BJ (cell line): ENCODE results near the gene EIF4E3. TPM values are rescaled to one million over a fixed set of nuclear protein-coding genes. Genes with fewer than 3 reads are reported as not detected.

ENCODE experiments used
- CTCF ChIA-PET: fragments of 350-600 bp; formaldehyde crosslinking; extraction: SDS; loops from one replicate; lab custom pipeline; 2021; ENCODE audit warnings: antibody characterized with exemption, inconsistent platforms; lab: Yijun Ruan, JAX
- POLR2A ChIA-PET: fragments of 300-600 bp; sonication (Branson Sonifier 250); formaldehyde crosslinking; extraction: SDS; loops from one replicate; lab custom pipeline; 2021; ENCODE audit warnings: antibody characterized with exemption; lab: Charles Lee
- DNase-seq: peaks from one replicate; pipeline ENCODE4 v3.0.0-alpha.2; 2011; ENCODE audit warnings: low read depth
- H3K27me3 ChIP-seq: 2 replicates; pipeline ENCODE4 v1.6.0; 2011; ENCODE audit warnings: low read length; ENCODE audit not compliant: control insufficient read depth, insufficient read depth
- H3K36me3 ChIP-seq: 2 replicates; pipeline ENCODE4 v1.5.1; 2011; ENCODE audit warnings: low read length; ENCODE audit not compliant: control insufficient read depth, insufficient read depth
- H3K4me3 ChIP-seq: 2 replicates; pipeline ENCODE4 v1.5.1; 2011; ENCODE audit warnings: low read depth, mild to moderate bottlenecking, control low read depth, low read length
- polyA minus RNA-seq: library from RNA; depleted of rRNA, polyadenylated mRNA; stranded (reverse); fragments of >200 nt; gene quantifications from 2 replicates; pipeline ENCODE4 v1.2.3, GENCODE V29; 2011; rRNA and poly(A)+ RNA removed
- polyA plus RNA-seq: library from polyadenylated mRNA; depleted of rRNA; stranded (reverse); fragments of >200 nt; gene quantifications from 2 replicates; pipeline ENCODE4 v1.2.3, GENCODE V29; 2011; rRNA removed
- TF ChIP-seq, protein P1 (sequence below): IDR thresholded peaks from 2 replicates; pipeline ENCODE4 v1.5.1; 2011; ENCODE audit warnings: low read depth, mild to moderate bottlenecking, control low read depth, inconsistent platforms, low read length, moderate library complexity; ENCODE audit not compliant: insufficient read depth

Gene EIF4E3
- polyA plus RNA-seq (1.1 and 2.8 TPM in 2 replicates), polyA minus RNA-seq (0.57 and 1.5 TPM in 2 replicates)

DNA sequence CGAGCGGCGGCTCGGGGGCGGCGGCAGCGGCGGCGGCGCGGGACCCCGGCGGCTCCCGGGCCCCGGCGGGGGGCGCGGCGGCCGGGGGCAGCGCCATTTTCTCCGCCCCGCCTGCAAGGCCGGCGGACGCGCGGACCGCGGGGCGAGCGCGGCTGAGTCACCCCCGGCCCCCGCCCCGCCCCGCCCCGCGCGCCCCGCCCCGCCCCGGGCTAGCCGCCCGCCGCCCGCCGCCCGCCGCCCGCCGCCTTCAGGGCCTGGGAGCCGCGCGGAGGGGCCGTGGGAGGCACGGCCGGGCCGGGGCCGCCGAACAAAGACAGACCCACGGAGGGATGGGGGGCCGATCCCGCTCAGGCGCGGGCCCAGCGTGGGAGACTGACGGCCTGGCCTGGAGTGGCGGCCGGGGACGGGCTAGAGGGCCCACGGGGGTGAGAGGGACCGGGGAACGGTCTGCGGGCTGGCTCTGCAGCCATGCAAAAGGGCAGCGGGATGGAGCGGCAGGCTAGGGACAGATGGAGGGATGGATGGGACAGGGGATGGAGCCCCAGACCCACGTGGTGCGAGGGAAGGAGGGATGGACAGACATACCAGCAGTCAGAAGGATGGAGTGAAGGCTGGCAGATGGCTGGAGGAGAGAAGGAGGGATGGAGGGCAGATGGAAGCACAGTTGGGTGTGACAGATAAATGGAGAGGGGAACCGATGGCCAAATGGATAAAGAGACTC, at the start of gene EIF4E3:
EIF4E3 (minus strand) TSS at position 132 of the 721 bp plus-strand sequence; CDS start at position 97, 35 bp downstream.
- H3K36me3 ChIP-seq = no peaks in the 10 kb centered on the region
- H3K27me3 ChIP-seq = peaks cover 12% of the 10 kb centered on the region
- DNase-seq = no peak
- TF ChIP-seq, protein P1, sequence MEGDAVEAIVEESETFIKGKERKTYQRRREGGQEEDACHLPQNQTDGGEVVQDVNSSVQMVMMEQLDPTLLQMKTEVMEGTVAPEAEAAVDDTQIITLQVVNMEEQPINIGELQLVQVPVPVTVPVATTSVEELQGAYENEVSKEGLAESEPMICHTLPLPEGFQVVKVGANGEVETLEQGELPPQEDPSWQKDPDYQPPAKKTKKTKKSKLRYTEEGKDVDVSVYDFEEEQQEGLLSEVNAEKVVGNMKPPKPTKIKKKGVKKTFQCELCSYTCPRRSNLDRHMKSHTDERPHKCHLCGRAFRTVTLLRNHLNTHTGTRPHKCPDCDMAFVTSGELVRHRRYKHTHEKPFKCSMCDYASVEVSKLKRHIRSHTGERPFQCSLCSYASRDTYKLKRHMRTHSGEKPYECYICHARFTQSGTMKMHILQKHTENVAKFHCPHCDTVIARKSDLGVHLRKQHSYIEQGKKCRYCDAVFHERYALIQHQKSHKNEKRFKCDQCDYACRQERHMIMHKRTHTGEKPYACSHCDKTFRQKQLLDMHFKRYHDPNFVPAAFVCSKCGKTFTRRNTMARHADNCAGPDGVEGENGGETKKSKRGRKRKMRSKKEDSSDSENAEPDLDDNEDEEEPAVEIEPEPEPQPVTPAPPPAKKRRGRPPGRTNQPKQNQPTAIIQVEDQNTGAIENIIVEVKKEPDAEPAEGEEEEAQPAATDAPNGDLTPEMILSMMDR = no peak
- CTCF ChIA-PET = interaction anchor here (0.9 to 2.0 kb wide), 2 partner anchors 14 to 150 kb away, joined by 3 to 11 read pairs; no protein-coding TSS in a partner anchor
- H3K4me3 ChIP-seq = peak within 1 kb of the TSS; percentile 57
- POLR2A ChIA-PET = no interaction called here

DNA sequence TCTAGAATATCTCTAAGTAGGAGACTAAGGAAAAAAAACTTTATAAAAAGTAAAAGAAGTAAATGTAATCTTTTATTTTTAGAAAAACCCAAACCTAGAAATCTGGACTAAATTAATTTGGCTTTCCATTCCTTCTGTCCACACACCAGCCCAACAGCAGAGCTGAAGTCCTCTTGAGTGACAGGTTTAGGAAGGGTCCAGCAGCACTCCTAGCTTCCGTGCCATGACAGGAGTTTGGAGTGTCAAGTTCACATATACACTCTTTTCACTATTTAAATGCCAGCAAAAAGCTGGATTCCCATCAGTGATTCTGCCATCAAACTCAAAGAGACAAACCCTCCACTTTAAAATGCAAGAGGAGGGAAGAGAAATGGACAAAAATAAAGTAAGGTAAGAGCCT, 46.7 kb upstream of the EIF4E3 start:
- CTCF ChIA-PET = no interaction called here
- 0 out of 2 replicates have a peak, but pooled peaks cover 2% of the 10 kb centered on the region for H3K27me3 ChIP-seq
- no peak for DNase-seq
- POLR2A ChIA-PET = no interaction called here
- no peak overlapping the region for H3K4me3 ChIP-seq
- TF ChIP-seq, protein P1 = no peak
- H3K36me3 ChIP-seq = no peaks in the 10 kb centered on the region

- TF ChIP-seq, protein P1 = no peak
- ChIA-PET POLR2A (interaction anchor here (0.6 kb wide), 1 partner anchor 358 kb away, joined by 3 read pairs; no protein-coding TSS in a partner anchor), CTCF (no interaction called here)
- H3K36me3 ChIP-seq = no peaks in the 10 kb centered on the region
- DNase-seq = no peak
- H3K27me3 ChIP-seq = 0 out of 2 replicates have a peak, but pooled peaks cover 2% of the 10 kb centered on the region
- H3K4me3 ChIP-seq = no peak overlapping the region
Measured at GRCh38 chr3:71771126-71771525, 45.9 kb upstream of the EIF4E3 start.

DNA sequence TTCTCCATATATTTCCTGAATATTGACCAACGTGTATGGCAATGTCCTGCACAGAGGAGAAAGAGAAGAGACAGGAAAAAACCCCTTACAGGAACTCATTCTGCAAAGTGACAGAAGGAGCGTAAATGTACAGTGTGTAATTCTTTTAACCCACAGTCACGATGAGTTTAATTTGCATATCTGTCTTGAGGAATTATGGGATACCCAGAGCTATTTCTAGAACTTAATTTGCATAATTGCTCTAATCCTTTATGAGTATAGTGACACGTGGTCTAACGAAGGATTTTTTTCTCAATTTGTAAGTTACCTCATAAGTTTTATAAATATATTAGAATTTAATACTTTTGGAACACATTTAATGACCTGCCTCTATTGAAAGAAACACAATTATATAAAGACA, 38.2 kb upstream of the EIF4E3 start:
- TF ChIP-seq, protein P1 = no peak
- Histone ChIP-seq H3K4me3 (no peak overlapping the region), H3K27me3 (no peaks in the 10 kb centered on the region; the same call in none of the 2 replicates), H3K36me3 (no peaks in the 10 kb centered on the region)
- ChIA-PET POLR2A (no interaction called here), CTCF (interaction anchor here (0.7 to 1.1 kb wide), 2 partner anchors 35 to 1107 kb away, joined by 3 read pairs; no protein-coding TSS in a partner anchor)
- DNase-seq = no peak

DNA sequence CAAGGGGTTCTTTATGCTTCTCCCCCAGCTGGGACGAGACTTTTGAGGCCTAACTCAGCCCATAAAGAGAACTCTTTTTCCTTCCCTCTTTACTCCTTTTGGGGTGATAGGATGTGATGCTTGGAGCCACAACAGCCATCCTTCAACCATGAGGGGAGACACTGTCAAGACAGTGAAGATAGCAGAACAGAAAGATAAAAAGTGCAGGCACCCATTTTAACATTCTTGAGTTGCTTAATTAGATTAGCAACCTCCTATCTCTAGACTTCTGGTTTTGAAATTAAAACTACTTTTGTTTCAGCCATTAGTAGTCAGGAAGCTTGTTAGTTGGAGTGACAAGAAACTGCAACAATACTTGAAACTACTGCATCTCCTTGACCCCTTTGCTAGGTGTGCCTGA, 34.9 kb upstream of the EIF4E3 start:
- TF ChIP-seq, protein P1 = no peak
- ChIA-PET POLR2A (no interaction called here), CTCF (interaction anchor here (0.9 kb wide), 1 partner anchor 31 kb away, joined by 3 read pairs; no protein-coding TSS in a partner anchor)
- Histone ChIP-seq H3K27me3 (peaks cover 8% of the 10 kb centered on the region), H3K36me3 (no peaks in the 10 kb centered on the region), H3K4me3 (no peak overlapping the region)
- DNase-seq = no peak
